Progenitor cell of endocrine pancreas (in vitro differentiated cells): ENCODE measurements around the gene KIF1A. TPM values are rescaled to one million over a fixed set of nuclear protein-coding genes. Genes with fewer than 3 reads are reported as not detected.

ENCODE experiments used
- DNase-seq: peaks from one replicate; pipeline ENCODE4 v3.0.0; 2021; ENCODE audit warnings: low spot score; ENCODE audit not compliant: unreplicated experiment
- H3K27ac Mint-ChIP-seq: 2 replicates; pipeline ENCODE4 v1.8.0; 2021; ENCODE audit warnings: mild to moderate bottlenecking, moderate library complexity, mixed read lengths
- H3K27me3 Mint-ChIP-seq: 2 replicates; pipeline ENCODE4 v1.8.0; 2021; ENCODE audit warnings: mixed read lengths
- H3K36me3 Mint-ChIP-seq: 2 replicates; pipeline ENCODE4 v1.8.0; 2022; ENCODE audit warnings: mixed read lengths; ENCODE audit not compliant: insufficient read depth
- H3K4me1 Mint-ChIP-seq: 2 replicates; pipeline ENCODE4 v1.8.0; 2021; ENCODE audit warnings: low read depth, mixed read lengths
- H3K4me3 Mint-ChIP-seq: 2 replicates; pipeline ENCODE4 v1.8.0; 2021; ENCODE audit warnings: low read depth, mild to moderate bottlenecking, moderate library complexity, mixed read lengths
- H3K9me3 Mint-ChIP-seq: 2 replicates; pipeline ENCODE4 v1.8.0; 2021; ENCODE audit warnings: low read depth, mixed read lengths
- total RNA-seq: library from RNA; stranded (reverse); gene quantifications from 2 replicates; pipeline ENCODE4 v1.2.1, GENCODE V29; 2021
- TF ChIP-seq, protein P1 (sequence below): fragments of 200-600 bp; sonication (generic); IDR thresholded peaks from one replicate; pipeline ENCODE4 v1.5.0; 2021; ENCODE audit warnings: antibody characterized with exemption, mild to moderate bottlenecking; ENCODE audit not compliant: unreplicated experiment

The KIF1A gene
- total RNA-seq, 1 donor from 2014 or later = 132 TPM

DNA sequence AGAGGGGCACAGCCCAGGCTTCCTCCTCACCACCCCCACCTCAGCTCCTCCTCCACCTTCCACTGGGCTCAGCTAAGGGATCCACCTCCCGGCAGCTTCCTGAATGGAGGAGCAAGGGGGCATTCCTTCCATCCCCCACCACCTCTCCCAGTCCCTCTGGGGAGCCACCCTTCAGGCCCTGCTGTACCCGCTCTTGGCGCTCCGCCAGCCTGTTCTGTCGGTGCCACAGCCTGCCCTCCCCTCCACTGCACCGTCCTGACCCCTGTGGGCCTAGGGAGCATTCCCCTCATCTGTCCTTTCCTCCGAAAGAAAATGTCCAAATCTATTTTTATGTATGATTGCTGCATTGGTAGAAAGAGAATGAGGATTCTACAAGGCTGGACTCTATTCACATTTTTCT lies 59.9 kb downstream of the KIF1A start:
- H3K27ac Mint-ChIP-seq = no peak overlapping the region
- no peaks in the 10 kb centered on the region for H3K9me3 Mint-ChIP-seq
- H3K27me3 Mint-ChIP-seq = no peaks in the 10 kb centered on the region
- H3K4me3 Mint-ChIP-seq = no peak overlapping the region
- H3K4me1 Mint-ChIP-seq = no peaks in the 10 kb centered on the region
- peaks cover 12% of the 10 kb centered on the region for H3K36me3 Mint-ChIP-seq
- TF ChIP-seq, protein P1, sequence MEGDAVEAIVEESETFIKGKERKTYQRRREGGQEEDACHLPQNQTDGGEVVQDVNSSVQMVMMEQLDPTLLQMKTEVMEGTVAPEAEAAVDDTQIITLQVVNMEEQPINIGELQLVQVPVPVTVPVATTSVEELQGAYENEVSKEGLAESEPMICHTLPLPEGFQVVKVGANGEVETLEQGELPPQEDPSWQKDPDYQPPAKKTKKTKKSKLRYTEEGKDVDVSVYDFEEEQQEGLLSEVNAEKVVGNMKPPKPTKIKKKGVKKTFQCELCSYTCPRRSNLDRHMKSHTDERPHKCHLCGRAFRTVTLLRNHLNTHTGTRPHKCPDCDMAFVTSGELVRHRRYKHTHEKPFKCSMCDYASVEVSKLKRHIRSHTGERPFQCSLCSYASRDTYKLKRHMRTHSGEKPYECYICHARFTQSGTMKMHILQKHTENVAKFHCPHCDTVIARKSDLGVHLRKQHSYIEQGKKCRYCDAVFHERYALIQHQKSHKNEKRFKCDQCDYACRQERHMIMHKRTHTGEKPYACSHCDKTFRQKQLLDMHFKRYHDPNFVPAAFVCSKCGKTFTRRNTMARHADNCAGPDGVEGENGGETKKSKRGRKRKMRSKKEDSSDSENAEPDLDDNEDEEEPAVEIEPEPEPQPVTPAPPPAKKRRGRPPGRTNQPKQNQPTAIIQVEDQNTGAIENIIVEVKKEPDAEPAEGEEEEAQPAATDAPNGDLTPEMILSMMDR = no peak
- no peak for DNase-seq

DNA sequence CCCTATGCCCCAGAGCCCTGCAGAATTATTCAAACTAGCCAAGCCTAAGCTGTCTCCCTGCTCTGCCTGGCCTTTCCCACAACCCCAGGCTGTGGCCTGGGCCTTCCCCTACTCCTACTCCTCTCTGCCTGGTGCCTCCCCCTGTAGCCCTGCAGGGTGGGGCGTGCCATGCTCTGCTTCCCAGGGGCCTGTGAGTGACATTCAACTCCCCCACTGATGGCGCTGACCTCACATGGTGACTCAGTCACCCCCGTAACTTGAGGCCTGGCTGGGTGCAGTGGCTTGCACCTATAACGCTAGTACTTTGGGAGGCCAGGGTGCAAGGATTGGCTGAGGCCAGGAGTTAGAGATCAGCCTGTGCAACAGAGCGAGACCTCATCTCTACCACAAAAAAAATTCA lies 60.6 kb downstream of the KIF1A start:
- Mint-ChIP-seq H3K27ac (no peak overlapping the region), H3K9me3 (no peaks in the 10 kb centered on the region), H3K4me3 (no peak overlapping the region), H3K36me3 (peaks cover 14% of the 10 kb centered on the region), H3K4me1 (no peaks in the 10 kb centered on the region), H3K27me3 (no peaks in the 10 kb centered on the region)
- no peak for DNase-seq
- TF ChIP-seq, protein P1 = no peak

DNA sequence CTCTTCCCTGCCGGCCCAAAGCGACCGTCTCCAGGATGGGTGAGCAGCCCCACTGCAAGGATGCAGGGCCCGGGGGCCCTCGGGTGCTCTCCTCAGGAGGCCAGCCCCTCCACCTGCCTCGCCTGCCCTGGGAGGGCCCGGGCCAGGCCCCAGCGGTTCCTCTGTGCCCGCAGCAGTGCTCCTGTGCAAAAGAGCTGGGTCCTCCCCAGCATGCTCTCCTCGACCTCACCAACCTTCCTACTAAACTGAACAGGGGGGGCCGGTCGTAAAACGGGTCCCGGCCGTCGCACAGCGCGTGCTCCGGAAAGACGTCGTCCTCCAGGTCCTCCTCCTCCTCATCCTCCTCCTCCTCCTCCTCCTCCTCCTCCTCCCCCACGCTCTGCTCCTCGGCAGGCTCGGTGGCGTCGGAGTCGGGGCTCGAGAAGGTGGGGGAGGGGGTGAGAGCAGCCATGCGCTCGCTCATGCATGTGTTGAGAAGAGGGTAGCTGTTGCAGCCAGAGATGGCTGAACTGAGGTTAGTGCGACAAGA lies 62.9 kb downstream of the KIF1A start:
- H3K4me3 Mint-ChIP-seq = no peak overlapping the region
- no peak overlapping the region for H3K27ac Mint-ChIP-seq
- no peaks in the 10 kb centered on the region for H3K4me1 Mint-ChIP-seq
- TF ChIP-seq, protein P1 = no peak
- H3K27me3 Mint-ChIP-seq = no peaks in the 10 kb centered on the region
- no peaks in the 10 kb centered on the region for H3K9me3 Mint-ChIP-seq
- no peak for DNase-seq
- H3K36me3 Mint-ChIP-seq = peaks cover 11% of the 10 kb centered on the region

DNA sequence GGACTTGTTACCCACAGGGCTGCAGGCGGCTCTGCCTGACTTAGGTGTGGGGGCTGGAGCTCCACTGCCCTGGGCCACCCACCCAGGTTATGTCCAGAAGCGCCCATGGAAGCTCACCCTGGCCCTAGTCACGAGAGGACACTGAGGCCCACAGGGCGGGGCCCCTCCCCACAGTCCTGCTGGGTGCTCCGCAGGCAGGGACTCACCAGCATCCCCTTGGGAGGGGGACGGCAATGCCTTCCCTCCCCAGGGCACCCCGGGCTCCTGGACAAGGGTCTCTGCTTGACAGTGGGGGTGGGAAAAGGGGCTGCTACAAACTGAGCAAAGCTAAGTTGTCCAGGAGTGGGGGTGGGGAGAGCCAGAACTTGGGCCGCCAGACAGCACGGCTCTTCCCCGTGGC lies 67.8 kb downstream of the KIF1A start:
- Mint-ChIP-seq H3K36me3 (peaks cover 7% of the 10 kb centered on the region), H3K27me3 (no peaks in the 10 kb centered on the region), H3K4me3 (no peak overlapping the region), H3K27ac (no peak overlapping the region), H3K9me3 (no peaks in the 10 kb centered on the region), H3K4me1 (no peaks in the 10 kb centered on the region)
- TF ChIP-seq, protein P1 = no peak
- DNase-seq = no peak

DNA sequence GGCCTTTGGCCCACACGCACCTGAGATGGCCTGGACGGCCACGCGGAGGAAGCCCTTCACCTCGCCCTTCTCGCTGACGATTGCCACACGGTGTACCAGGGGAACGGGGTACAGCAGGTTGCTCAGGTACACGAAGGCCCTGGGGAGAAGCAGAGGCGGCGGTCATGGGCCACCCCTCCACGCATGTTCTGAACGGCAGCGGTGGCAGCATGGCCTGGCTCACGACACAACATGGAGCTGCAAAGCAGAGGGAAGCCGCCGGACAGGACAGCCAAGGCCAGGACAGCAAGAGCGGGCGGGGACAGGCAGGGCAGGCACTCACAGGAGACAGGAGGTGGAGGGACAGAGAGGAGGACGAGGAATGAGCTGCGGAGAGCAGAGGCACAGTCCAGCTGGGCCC lies 69.6 kb downstream of the KIF1A start:
- H3K27ac Mint-ChIP-seq = no peak overlapping the region
- H3K27me3 Mint-ChIP-seq = no peaks in the 10 kb centered on the region
- TF ChIP-seq, protein P1 = no peak
- no peaks in the 10 kb centered on the region for H3K4me1 Mint-ChIP-seq
- no peak for DNase-seq
- H3K36me3 Mint-ChIP-seq = peaks cover 10% of the 10 kb centered on the region
- H3K4me3 Mint-ChIP-seq = no peak overlapping the region
- H3K9me3 Mint-ChIP-seq = no peaks in the 10 kb centered on the region
